Measurements from ENCODE around the gene HOMER1. TPM values are rescaled to one million over a fixed set of nuclear protein-coding genes. Genes with fewer than 3 reads are reported as not detected.

HOMER1 gene
- total RNA-seq, 4 donors from 2014 or later, result 11.2 to 19.5 (median 19.3) TPM

DNA sequence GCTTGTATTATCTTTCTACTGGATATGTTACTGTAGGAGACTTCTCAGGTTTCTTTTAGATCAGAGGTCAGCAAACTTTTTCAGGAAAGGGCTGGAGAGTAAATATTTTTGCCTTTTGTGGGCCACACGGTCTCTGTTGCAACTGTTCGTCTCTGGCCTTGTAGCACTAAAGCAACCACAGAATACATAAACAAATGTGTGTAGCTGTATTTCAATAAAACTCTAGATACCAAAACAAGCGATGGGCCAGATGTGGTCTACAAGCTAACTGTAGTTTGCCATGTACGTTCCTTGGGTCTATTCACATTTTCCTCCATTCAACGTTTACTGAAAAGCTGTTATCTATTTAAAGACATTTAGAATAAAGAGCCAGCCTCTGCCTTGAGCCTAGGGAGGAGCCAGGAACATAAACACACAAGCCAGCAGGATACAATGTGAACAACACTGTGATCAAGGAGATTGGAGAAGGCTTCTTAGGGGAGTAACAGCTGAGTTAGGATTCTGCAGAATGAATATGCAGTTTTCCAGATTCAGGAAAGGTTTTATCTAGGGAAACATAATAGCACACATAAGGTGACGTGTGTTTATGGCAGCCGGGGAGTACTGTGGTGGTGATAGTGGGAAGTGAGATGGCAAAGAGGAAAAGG is 33.0 kb upstream of the HOMER1 start:
- Histone ChIP-seq H3K27ac (replicated peaks in 1 of 4) (no peak overlapping the region), H3K4me3 (no peak overlapping the region), H3K27me3 (no peaks in the 10 kb centered on the region), H3K9me3 (no peaks in the 10 kb centered on the region), H3K36me3 (no peaks in the 10 kb centered on the region), H3K4me1 (no peaks in the 10 kb centered on the region)
- 73% methylated on average over 7 of the region's 7 CpGs for WGBS
- no peak for DNase-seq (ENCODE audit: extremely low spot score)
- TF ChIP-seq EP300 (IDR thresholded peaks at IDR 0.05), result no peak
- TF ChIP-seq, protein P1, sequence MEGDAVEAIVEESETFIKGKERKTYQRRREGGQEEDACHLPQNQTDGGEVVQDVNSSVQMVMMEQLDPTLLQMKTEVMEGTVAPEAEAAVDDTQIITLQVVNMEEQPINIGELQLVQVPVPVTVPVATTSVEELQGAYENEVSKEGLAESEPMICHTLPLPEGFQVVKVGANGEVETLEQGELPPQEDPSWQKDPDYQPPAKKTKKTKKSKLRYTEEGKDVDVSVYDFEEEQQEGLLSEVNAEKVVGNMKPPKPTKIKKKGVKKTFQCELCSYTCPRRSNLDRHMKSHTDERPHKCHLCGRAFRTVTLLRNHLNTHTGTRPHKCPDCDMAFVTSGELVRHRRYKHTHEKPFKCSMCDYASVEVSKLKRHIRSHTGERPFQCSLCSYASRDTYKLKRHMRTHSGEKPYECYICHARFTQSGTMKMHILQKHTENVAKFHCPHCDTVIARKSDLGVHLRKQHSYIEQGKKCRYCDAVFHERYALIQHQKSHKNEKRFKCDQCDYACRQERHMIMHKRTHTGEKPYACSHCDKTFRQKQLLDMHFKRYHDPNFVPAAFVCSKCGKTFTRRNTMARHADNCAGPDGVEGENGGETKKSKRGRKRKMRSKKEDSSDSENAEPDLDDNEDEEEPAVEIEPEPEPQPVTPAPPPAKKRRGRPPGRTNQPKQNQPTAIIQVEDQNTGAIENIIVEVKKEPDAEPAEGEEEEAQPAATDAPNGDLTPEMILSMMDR (IDR thresholded peaks at IDR 0.05), result no peak
- TF ChIP-seq POLR2A (IDR thresholded peaks at IDR 0.05; ENCODE audit: low read depth), result no peak
- TF ChIP-seq POLR2AphosphoS5 (IDR thresholded peaks at IDR 0.05), result no peak
- intact Hi-C loops (cut with DNase I), result no loop called here

DNA sequence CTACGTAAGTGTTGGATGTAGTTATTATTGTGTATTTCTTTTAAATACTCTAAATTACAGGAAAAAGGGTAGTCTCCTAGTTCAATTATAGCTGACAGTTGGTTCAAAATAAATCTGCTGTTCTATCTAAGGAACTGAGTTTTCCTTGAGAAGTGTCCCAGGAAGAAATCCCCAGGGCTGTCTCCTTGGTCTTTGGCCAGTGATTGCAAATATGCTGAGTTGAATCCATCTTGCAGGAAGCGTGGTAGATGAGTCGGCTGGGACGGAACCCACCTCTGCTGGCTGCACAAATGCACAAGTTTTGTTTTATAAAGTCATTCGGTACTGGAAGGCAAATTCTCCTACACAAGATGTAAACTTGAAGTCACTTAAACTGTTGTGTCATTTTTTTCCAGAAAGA is 30.2 kb upstream of the HOMER1 start:
- Histone ChIP-seq H3K27me3 (no peaks in the 10 kb centered on the region), H3K27ac (replicated peaks in 1 of 4) (no peak overlapping the region), H3K4me3 (no peak overlapping the region), H3K36me3 (no peaks in the 10 kb centered on the region), H3K4me1 (no peaks in the 10 kb centered on the region), H3K9me3 (no peaks in the 10 kb centered on the region)
- intact Hi-C loops (cut with DNase I), result no loop called here
- TF ChIP-seq POLR2AphosphoS5 (IDR thresholded peaks at IDR 0.05) (no peak), POLR2A (IDR thresholded peaks at IDR 0.05; ENCODE audit: low read depth) (no peak), EP300 (IDR thresholded peaks at IDR 0.05) (no peak)
- TF ChIP-seq, protein P1 (IDR thresholded peaks at IDR 0.05), result no peak
- 80% methylated on average over 5 of the region's 5 CpGs for WGBS
- DNase-seq (ENCODE audit: extremely low spot score), result no peak

DNA sequence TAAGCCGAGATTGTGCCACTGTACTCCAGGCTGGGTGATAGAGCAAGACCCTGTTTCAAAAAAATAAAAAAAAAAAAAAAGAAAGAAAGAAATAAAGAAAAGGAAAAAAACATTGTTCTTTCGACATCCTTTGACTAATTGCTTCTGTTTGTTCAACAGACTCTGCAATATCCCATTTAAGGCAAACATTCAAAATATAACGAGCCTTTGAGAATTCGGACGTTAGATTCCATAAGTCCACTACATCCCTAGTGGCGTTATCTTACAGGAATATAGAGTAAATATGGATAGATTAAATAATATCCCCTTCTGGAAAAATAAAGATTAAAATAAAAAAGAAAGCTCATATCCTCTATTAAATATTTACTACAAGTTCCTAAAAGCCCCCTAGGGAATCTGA is 27.0 kb upstream of the HOMER1 start:
- H3K4me1 ChIP-seq, result no peaks in the 10 kb centered on the region
- H3K27ac ChIP-seq (replicated peaks in 1 of 4), result no peak overlapping the region
- no peak for DNase-seq (ENCODE audit: extremely low spot score)
- no peaks in the 10 kb centered on the region for H3K9me3 ChIP-seq
- intact Hi-C loops (cut with DNase I), result no loop called here
- H3K27me3 ChIP-seq, result no peaks in the 10 kb centered on the region
- TF ChIP-seq, protein P1 (IDR thresholded peaks at IDR 0.05), result no peak
- TF ChIP-seq POLR2A (IDR thresholded peaks at IDR 0.05; ENCODE audit: low read depth) (no peak), POLR2AphosphoS5 (IDR thresholded peaks at IDR 0.05) (no peak), EP300 (IDR thresholded peaks at IDR 0.05) (no peak)
- H3K4me3 ChIP-seq, result no peak overlapping the region
- no peaks in the 10 kb centered on the region for H3K36me3 ChIP-seq
- 89% methylated on average over 6 of the region's 6 CpGs for WGBS

DNA sequence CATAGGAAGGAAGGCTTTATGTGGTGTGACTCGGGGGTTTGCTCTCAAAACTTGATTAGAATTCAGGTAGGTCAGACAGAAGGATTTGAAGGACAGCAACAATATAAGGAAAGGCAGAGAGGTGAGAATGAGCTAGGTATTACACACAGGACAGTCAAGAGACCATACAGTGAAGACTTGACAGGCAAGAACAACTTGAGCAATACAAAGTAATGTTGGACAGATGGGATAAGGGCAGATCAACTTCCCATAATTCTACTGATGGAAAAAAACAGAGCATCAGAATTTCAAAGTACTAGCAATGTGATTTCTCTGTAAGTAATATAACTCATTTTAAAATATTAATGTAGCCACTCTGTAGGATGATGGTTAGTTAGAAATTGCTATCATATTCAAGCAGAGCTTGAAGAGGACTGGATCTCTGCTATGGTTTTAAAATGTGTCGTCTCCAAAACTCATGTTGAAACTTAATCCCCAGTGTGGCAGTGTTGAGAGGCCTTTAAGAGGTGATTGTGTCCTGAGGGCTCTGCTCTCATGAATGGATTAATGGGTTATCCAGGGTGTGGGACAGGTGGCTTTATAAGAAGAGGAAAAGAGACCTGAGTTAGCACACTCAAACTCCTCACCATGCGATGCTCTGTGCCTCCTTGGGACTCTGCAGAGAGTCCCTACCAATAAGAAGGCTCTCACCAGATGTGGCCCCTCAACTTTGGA is 22.4 kb upstream of the HOMER1 start:
- H3K36me3 ChIP-seq, result no peaks in the 10 kb centered on the region
- H3K4me3 ChIP-seq, result no peak overlapping the region
- no peak overlapping the region for H3K27ac ChIP-seq (replicated peaks in 1 of 4)
- H3K27me3 ChIP-seq, result no peaks in the 10 kb centered on the region
- H3K4me1 ChIP-seq, result no peaks in the 10 kb centered on the region
- no peak for DNase-seq (ENCODE audit: extremely low spot score)
- WGBS, result 91% methylated on average over 3 of the region's 3 CpGs
- TF ChIP-seq POLR2AphosphoS5 (IDR thresholded peaks at IDR 0.05) (no peak), EP300 (IDR thresholded peaks at IDR 0.05) (no peak), POLR2A (IDR thresholded peaks at IDR 0.05; ENCODE audit: low read depth) (no peak)
- TF ChIP-seq, protein P1 (IDR thresholded peaks at IDR 0.05), result no peak
- intact Hi-C loops (cut with DNase I), result no loop called here
- no peaks in the 10 kb centered on the region for H3K9me3 ChIP-seq

All from esophagus muscularis mucosa (tissue), 4 donors.